ENCODE data around the gene EIF3K. TPM values are rescaled to one million over a fixed set of nuclear protein-coding genes. Genes with fewer than 3 reads are reported as not detected.
A peak's percentile ranks its signal among the peaks of the same experiment; 100 is the strongest.

Gene EIF3K
- total RNA-seq, 4 donors from 2014 or later = 314 to 442 (median 369) TPM

DNA sequence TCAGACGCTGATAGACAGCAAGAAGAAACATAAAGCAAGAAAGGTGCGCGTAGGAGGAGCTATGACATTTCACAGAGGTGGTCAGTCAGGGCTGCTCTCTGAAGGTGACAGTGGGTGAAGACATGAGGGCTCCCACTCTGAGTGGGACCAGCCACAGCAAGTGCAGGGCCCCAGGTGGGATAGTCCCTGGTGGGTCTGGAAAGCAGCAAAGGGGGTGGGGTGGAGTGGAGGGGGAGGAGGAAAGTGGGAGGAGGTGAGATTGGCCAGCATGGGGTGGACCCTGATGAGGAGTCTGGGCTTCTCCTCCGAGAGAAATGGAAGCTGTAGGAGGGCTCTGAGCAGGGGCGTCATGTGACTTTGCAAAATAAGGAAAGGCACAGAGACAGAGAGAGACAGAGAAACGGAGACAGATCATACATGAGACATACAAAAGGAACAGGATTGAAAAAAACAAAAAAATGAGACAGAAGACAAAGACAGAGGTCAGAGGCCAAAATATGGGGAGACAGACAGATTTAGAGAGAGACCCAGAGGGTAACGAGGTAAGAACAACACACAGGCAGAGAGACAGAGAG, 3.9 kb upstream of the EIF3K start:
- DNase-seq = no peak
- H3K4me1 ChIP-seq = peaks cover 0 to 18% (median 4%) of the 10 kb centered on the region in 4 donors
- H3K27me3 ChIP-seq = no peaks in the 10 kb centered on the region
- TF ChIP-seq, protein P1, sequence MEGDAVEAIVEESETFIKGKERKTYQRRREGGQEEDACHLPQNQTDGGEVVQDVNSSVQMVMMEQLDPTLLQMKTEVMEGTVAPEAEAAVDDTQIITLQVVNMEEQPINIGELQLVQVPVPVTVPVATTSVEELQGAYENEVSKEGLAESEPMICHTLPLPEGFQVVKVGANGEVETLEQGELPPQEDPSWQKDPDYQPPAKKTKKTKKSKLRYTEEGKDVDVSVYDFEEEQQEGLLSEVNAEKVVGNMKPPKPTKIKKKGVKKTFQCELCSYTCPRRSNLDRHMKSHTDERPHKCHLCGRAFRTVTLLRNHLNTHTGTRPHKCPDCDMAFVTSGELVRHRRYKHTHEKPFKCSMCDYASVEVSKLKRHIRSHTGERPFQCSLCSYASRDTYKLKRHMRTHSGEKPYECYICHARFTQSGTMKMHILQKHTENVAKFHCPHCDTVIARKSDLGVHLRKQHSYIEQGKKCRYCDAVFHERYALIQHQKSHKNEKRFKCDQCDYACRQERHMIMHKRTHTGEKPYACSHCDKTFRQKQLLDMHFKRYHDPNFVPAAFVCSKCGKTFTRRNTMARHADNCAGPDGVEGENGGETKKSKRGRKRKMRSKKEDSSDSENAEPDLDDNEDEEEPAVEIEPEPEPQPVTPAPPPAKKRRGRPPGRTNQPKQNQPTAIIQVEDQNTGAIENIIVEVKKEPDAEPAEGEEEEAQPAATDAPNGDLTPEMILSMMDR (IDR thresholded peaks at IDR 0.05) = no peak
- TF ChIP-seq POLR2A (IDR thresholded peaks at IDR 0.05) = no peak
- peaks cover 0 to under 1% (median 0%) of the 10 kb centered on the region in 3 donors for H3K36me3 ChIP-seq
- no peak overlapping the region for H3K4me3 ChIP-seq
- no peaks in the 10 kb centered on the region for H3K9me3 ChIP-seq
- no peak overlapping the region for H3K27ac ChIP-seq

DNA sequence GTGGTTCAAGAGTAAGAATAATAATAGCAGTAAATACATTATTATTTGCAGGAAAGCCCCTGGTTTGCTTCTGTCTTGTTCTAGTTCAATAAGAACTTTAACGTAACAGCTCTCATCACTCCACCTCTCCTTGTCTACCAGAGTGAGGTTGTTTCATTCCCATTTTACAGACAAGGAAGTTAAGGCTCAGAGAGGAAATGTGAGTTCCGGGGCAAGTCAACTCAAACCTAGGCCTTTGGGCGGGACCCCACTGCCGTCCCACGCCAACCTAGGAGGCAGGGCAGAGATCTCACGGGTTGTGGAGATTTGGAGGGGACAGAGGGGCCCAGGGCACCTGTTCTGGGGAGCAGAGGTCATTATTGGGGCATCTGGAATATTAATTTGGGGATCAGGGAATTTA, 2.7 kb upstream of the EIF3K start:
- H3K27me3 ChIP-seq = no peaks in the 10 kb centered on the region
- TF ChIP-seq POLR2A (IDR thresholded peaks at IDR 0.05) = no peak
- TF ChIP-seq, protein P1 (IDR thresholded peaks at IDR 0.05) = no peak
- H3K9me3 ChIP-seq = no peaks in the 10 kb centered on the region
- no peak for DNase-seq
- H3K4me1 ChIP-seq = peaks cover 0 to 21% (median 6%) of the 10 kb centered on the region in 4 donors
- peak overlapping the region in 3 of 4 donors; percentile 13 to 89 (median 72) for H3K4me3 ChIP-seq
- peaks cover 0 to 12% (median 4%) of the 10 kb centered on the region in 3 donors for H3K36me3 ChIP-seq
- peak overlapping the region in 2 of 4 donors; percentile 70 to 98 for H3K27ac ChIP-seq

DNA sequence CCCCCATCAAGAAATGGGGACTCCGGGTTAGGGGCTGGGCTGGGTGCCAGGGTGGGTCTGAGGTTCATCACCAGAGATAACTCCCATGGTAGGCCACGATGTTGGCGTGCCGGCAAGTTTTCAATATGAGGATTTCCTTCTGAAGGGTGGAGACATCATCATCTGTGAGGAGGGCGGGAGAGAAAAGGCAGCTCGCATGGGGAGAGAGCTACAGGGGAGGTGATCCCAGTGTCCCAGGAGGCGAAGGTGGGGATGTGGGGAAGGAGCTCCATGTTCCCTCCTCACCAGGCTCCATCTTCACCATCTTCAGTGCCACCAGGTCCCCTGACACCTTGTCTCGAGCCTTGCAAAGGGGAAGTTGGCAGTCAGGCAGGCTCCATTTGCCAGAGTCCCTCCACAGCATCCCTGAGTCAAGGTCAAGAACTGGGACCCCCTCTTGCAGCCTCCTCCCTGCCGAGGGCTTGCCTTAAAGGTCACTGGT, 1.7 kb upstream of the EIF3K start:
- Histone ChIP-seq H3K9me3 (no peaks in the 10 kb centered on the region), H3K4me1 (peaks cover 0 to 21% (median 6%) of the 10 kb centered on the region in 4 donors), H3K4me3 (peak overlapping the region; percentile 64 to 89 (median 74)), H3K36me3 (peaks cover 0 to 22% (median 4%) of the 10 kb centered on the region in 3 donors), H3K27me3 (no peaks in the 10 kb centered on the region), H3K27ac (peak overlapping the region; percentile 52 to 98 (median 70))
- TF ChIP-seq, protein P1 (IDR thresholded peaks at IDR 0.05) = no peak
- TF ChIP-seq POLR2A (IDR thresholded peaks at IDR 0.05) = no peak
- DNase-seq = peak in 1 of 3 donors; percentile 44

GRCh38 chr19:38617764-38618589, 1.0 kb upstream of the EIF3K start, which contains the start of gene MAP4K1:
Gene MAP4K1, minus strand, starts transcription at chr19:38617953. Its CDS starts 58 bp downstream, at chr19:38617895.
- Histone ChIP-seq H3K36me3 (peaks cover 0 to 28% (median 4%) of the 10 kb centered on the region in 3 donors), H3K4me1 (peaks cover 0 to 21% (median 6%) of the 10 kb centered on the region in 4 donors), H3K9me3 (no peaks in the 10 kb centered on the region), H3K4me3 (peak within 1 kb of the TSS; percentile 64 to 89 (median 74)), H3K27ac (peak within 1 kb of the TSS; percentile 70 to 98 (median 76)), H3K27me3 (no peaks in the 10 kb centered on the region)
- peak; percentile 65 to 95 (median 95) for DNase-seq
- no peak for TF ChIP-seq POLR2A (IDR thresholded peaks at IDR 0.05)
- TF ChIP-seq, protein P1 (IDR thresholded peaks at IDR 0.05) = no peak

DNA sequence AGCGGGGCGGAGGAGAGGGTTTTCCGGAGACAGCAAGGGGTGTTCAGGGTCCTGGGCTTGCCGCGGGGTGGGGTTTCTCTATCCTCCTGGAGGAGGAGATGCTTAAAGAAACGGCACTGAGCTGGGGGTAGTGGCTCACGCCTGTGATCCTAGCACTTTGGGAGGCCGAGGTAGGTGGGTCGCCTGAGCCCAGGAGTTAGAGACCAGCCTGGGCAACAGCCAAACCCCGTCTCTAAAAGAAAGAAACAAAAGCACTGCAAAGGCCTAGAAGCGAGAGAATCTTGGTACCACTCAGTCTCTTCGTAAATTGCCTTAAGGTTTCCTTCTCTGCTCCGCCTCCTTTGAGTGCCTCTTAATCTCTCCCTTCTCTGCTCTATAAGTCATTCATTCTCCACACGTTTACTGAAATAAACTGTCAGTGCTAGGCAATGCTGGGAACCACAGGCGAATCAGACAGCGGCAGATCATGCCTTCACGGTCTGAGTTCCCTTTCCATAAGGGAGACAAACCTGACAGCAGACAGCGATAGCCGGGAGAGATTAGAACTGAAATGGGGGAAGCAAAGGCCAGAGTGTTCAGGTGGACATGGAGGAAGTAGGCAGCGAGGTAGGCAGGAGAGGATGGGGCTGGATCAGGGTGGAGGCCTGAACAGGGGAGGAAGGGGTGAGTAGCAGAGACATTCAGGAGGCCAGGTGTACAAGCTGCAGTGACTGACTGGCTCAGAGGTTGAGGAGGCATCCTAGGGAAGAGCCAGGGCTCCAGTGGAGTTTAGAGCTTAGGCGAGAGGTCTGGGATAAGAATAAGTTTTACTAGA, 580 bp downstream of the EIF3K start:
- Histone ChIP-seq H3K4me1 (peaks cover 0 to 21% (median 6%) of the 10 kb centered on the region in 4 donors), H3K27me3 (no peaks in the 10 kb centered on the region)
- TF ChIP-seq POLR2A (IDR thresholded peaks at IDR 0.05) = no peak
- TF ChIP-seq, protein P1 (IDR thresholded peaks at IDR 0.05) = no peak

More for the DNA sequence above, 580 bp downstream of the EIF3K start:
- Histone ChIP-seq H3K4me3 (peak overlapping the region; percentile 64 to 89 (median 74)), H3K36me3 (peaks cover 0 to 42% (median 6%) of the 10 kb centered on the region in 3 donors), H3K27ac (peak overlapping the region; percentile 82 to 98 (median 84)), H3K9me3 (no peaks in the 10 kb centered on the region)
- no peak for DNase-seq
